ENCODE data around the gene BCLAF1. TPM values are rescaled to one million over a fixed set of nuclear protein-coding genes. Genes with fewer than 3 reads are reported as not detected.

BCLAF1 gene
- total RNA-seq, 1 donor from 2014 or later: 154 TPM

DNA sequence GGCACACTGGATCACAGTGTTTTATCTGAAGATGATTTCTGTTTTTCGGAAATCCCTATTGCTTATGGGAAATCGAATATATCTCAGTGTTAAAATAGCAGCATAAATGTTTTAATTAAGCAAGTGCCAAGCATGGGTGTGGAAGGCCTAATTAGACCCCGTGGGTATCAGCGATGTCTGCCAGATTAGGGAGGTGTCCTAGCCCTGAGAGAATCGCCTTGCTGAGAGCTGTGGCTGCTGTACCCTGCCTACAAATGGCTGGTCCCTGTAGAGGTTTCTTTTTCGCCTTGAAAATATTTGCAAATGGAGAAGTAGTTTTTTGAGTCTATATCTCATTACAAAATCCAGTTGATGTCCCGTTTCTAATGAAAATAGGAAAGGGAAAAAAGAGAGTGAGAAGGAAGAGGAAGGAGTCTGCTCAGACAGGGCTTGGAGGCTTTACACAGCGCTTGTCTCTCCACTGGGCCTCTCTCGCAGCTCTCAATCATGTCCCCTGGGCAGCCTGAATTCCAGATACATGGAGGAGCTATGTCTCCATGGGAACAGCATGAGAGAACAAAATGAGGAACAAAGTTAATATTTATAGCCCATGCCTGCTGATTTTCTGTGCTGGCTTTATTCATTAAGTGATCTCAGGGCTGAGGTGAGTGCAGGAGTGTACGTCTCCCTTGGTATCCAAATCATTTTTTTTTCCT, 35.2 kb upstream of the BCLAF1 start:
- H2AFZ ChIP-seq (ENCODE audit: low read depth, low read length): no peak overlapping the region
- TF ChIP-seq, protein P1, sequence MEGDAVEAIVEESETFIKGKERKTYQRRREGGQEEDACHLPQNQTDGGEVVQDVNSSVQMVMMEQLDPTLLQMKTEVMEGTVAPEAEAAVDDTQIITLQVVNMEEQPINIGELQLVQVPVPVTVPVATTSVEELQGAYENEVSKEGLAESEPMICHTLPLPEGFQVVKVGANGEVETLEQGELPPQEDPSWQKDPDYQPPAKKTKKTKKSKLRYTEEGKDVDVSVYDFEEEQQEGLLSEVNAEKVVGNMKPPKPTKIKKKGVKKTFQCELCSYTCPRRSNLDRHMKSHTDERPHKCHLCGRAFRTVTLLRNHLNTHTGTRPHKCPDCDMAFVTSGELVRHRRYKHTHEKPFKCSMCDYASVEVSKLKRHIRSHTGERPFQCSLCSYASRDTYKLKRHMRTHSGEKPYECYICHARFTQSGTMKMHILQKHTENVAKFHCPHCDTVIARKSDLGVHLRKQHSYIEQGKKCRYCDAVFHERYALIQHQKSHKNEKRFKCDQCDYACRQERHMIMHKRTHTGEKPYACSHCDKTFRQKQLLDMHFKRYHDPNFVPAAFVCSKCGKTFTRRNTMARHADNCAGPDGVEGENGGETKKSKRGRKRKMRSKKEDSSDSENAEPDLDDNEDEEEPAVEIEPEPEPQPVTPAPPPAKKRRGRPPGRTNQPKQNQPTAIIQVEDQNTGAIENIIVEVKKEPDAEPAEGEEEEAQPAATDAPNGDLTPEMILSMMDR (IDR thresholded peaks at IDR 0.05; ENCODE audit: insufficient read depth, low read depth, low read length): no peak
- Mint-ChIP-seq H3K36me3 (ENCODE audit: low read depth, unreplicated experiment) (no peaks in the 10 kb centered on the region), H3K4me3 (ENCODE audit: unreplicated experiment) (no peak overlapping the region), H3K9me3 (ENCODE audit: unreplicated experiment) (no peaks in the 10 kb centered on the region), H3K4me1 (ENCODE audit: low read depth, unreplicated experiment) (no peaks in the 10 kb centered on the region), H3K27me3 (ENCODE audit: low read depth, unreplicated experiment) (no peaks in the 10 kb centered on the region), H3K27ac (ENCODE audit: unreplicated experiment) (no peak overlapping the region)
- no peak overlapping the region for H3K4me2 ChIP-seq (ENCODE audit: low read length)
- H3K9me3 ChIP-seq (ENCODE audit: insufficient read depth, low read depth, low read length): no peaks in the 10 kb centered on the region
- H3K36me3 ChIP-seq (ENCODE audit: insufficient read depth, low read length): no peaks in the 10 kb centered on the region
- H4K20me1 ChIP-seq (ENCODE audit: insufficient read depth, low read length): no peaks in the 10 kb centered on the region
- no peak overlapping the region for H3K9ac ChIP-seq (ENCODE audit: low read length)
- H3K4me1 ChIP-seq (ENCODE audit: insufficient read depth, low read length): no peaks in the 10 kb centered on the region
- no peak for DNase-seq (ENCODE audit: low read depth)
- no peak for FAIRE-seq
- no peaks in the 10 kb centered on the region for H3K79me2 ChIP-seq (ENCODE audit: insufficient read depth, low read length)
- no peak overlapping the region for H3K4me3 ChIP-seq (ENCODE audit: insufficient read depth, low read depth, low read length)
- H3K27ac ChIP-seq (ENCODE audit: low read depth, low read length): no peak overlapping the region
- no peaks in the 10 kb centered on the region for H3K27me3 ChIP-seq (ENCODE audit: insufficient read depth, low read length)

DNA sequence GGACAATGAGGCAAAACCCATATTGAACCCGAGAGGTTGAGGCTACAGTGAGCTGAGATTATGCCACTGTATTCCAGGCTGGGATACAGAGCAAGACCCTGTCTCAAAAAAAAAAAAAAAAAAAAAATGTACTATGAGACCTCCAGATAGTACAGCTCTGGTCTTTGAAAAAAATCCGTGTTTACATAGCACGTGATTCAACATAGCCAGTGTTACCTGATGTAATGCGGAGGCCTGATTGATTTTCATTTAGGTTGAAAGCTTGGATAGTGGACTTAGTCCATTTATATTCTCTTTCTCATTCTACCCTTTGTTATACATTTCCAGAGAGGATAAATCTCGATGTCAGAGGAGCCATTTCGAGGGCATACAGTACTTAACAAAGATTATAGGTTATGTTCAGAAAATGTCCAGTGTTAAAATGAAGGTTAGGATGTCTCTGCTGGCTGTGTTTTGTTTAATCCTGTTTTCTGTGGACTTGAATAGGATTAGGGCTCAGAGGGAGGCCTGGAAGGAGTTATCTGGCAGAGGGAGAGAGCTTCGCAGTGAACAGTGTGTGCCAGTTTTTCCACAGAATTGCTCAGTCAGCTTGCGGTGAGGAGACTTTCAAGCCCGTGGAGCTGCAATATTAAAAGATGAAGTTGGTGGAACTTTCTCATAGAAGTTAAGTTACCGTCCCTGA, 33.9 kb upstream of the BCLAF1 start:
- no peaks in the 10 kb centered on the region for H3K36me3 ChIP-seq (ENCODE audit: insufficient read depth, low read length)
- no peak overlapping the region for H3K4me2 ChIP-seq (ENCODE audit: low read length)
- no peak overlapping the region for H3K4me3 Mint-ChIP-seq (ENCODE audit: unreplicated experiment)
- H3K79me2 ChIP-seq (ENCODE audit: insufficient read depth, low read length): no peaks in the 10 kb centered on the region
- H3K27ac Mint-ChIP-seq (ENCODE audit: unreplicated experiment): no peak overlapping the region
- H2AFZ ChIP-seq (ENCODE audit: low read depth, low read length): peak overlapping the region; percentile 32
- DNase-seq (ENCODE audit: low read depth): peak; percentile 20
- H3K36me3 Mint-ChIP-seq (ENCODE audit: low read depth, unreplicated experiment): no peaks in the 10 kb centered on the region
- H3K9me3 Mint-ChIP-seq (ENCODE audit: unreplicated experiment): no peaks in the 10 kb centered on the region
- no peaks in the 10 kb centered on the region for H3K4me1 Mint-ChIP-seq (ENCODE audit: low read depth, unreplicated experiment)
- no peak for TF ChIP-seq EZH2 (IDR thresholded peaks at IDR 0.05; ENCODE audit: insufficient read depth, low read length)
- TF ChIP-seq, protein P1 (IDR thresholded peaks at IDR 0.05; ENCODE audit: insufficient read depth, low read depth, low read length): no peak
- H3K27me3 ChIP-seq (ENCODE audit: insufficient read depth, low read length): no peaks in the 10 kb centered on the region
- H3K27me3 Mint-ChIP-seq (ENCODE audit: low read depth, unreplicated experiment): no peaks in the 10 kb centered on the region
- no peaks in the 10 kb centered on the region for H4K20me1 ChIP-seq (ENCODE audit: insufficient read depth, low read length)
- no peaks in the 10 kb centered on the region for H3K9me3 ChIP-seq (ENCODE audit: insufficient read depth, low read depth, low read length)
- H3K4me1 ChIP-seq (ENCODE audit: insufficient read depth, low read length): no peaks in the 10 kb centered on the region
- H3K4me3 ChIP-seq (ENCODE audit: insufficient read depth, low read depth, low read length): no peak overlapping the region
- no peak overlapping the region for H3K9ac ChIP-seq (ENCODE audit: low read length)
- H3K27ac ChIP-seq (ENCODE audit: low read depth, low read length): no peak overlapping the region
- no peak for FAIRE-seq

DNA sequence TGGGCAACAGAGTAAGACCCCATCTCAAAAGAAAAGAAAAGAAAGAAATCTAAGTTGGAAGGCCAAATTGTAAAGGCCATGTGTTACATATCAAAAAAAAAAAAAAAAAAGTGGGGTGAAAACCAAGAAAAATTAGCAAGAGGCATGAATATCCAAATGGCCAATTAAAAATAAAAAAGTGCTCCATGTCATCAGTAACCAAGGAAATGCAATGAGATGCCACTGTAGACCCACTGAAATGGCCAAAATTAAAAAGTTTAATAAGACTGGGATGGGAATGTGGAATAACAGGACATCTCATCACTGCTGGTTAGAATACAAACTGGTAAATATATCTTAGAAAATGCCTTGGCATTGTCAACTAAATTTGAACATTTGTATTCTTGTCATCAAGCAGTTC, 30.1 kb upstream of the BCLAF1 start:
- no peak for TF ChIP-seq EZH2 (IDR thresholded peaks at IDR 0.05; ENCODE audit: insufficient read depth, low read length)
- TF ChIP-seq, protein P1 (IDR thresholded peaks at IDR 0.05; ENCODE audit: insufficient read depth, low read depth, low read length): no peak
- no peak for DNase-seq (ENCODE audit: low read depth)
- Histone ChIP-seq H3K4me1 (ENCODE audit: insufficient read depth, low read length) (no peaks in the 10 kb centered on the region), H3K79me2 (ENCODE audit: insufficient read depth, low read length) (no peaks in the 10 kb centered on the region), H3K27me3 (ENCODE audit: insufficient read depth, low read length) (peaks cover 2% of the 10 kb centered on the region), H3K4me3 (ENCODE audit: insufficient read depth, low read depth, low read length) (no peak overlapping the region), H3K9ac (ENCODE audit: low read length) (no peak overlapping the region), H3K4me2 (ENCODE audit: low read length) (no peak overlapping the region), H3K27ac (ENCODE audit: low read depth, low read length) (no peak overlapping the region), H3K36me3 (ENCODE audit: insufficient read depth, low read length) (no peaks in the 10 kb centered on the region), H4K20me1 (ENCODE audit: insufficient read depth, low read length) (no peaks in the 10 kb centered on the region), H2AFZ (ENCODE audit: low read depth, low read length) (no peak overlapping the region), H3K9me3 (ENCODE audit: insufficient read depth, low read depth, low read length) (no peaks in the 10 kb centered on the region)
- Mint-ChIP-seq H3K9me3 (ENCODE audit: unreplicated experiment) (no peaks in the 10 kb centered on the region), H3K36me3 (ENCODE audit: low read depth, unreplicated experiment) (no peaks in the 10 kb centered on the region), H3K4me3 (ENCODE audit: unreplicated experiment) (no peak overlapping the region), H3K4me1 (ENCODE audit: low read depth, unreplicated experiment) (no peaks in the 10 kb centered on the region), H3K27ac (ENCODE audit: unreplicated experiment) (no peak overlapping the region), H3K27me3 (ENCODE audit: low read depth, unreplicated experiment) (no peaks in the 10 kb centered on the region)
- no peak for FAIRE-seq

Measured in astrocyte (in vitro differentiated cells and primary cell).